ENCODE data around the gene NLGN3.

DNA sequence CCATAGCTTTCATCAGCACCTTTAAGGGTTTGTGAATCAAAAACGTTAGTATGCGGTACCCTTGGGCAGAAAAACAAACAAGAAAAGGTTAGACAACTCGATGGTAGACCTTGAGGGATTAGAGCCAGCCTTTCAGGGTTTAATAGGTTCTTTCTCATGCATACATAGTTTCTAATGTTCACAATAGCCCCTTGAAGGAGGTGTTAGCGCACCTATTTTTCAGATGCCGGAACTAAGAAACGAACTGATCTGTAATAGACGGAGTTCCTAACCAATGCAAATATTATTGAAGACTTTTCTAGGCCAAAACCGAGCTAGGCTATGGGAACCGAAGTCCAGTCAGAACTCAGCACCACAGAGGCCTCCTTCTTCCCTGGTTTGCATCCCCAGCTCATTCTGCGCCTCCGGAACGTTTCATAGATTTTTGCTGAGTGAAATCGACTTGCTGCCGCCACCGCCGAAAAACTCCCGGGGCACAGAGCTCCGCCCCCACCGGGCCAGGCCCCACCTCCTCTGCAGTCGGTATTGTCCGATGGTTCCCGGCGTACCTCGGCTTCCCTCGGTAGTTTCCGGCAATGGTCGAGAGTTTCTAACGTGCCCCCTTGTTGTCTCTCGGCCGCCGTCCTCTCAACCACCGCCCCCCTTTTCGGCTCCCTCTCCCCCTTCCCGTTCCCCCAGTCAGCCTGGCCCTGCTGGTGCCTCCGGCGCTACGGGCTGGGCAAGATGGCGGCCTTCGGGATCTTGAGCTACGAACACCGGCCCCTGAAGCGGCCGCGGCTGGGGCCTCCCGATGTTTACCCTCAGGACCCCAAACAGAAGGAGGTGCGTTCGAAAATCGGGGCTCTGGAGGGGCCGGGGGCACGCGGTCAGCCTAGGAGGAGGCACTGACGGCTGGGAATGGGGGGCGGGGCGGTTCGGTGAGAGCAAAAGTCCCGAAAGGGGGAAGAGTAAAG, 26.3 kb upstream of the NLGN3 start, which contains the start of gene MED12:
- TF ChIP-seq, protein P1, sequence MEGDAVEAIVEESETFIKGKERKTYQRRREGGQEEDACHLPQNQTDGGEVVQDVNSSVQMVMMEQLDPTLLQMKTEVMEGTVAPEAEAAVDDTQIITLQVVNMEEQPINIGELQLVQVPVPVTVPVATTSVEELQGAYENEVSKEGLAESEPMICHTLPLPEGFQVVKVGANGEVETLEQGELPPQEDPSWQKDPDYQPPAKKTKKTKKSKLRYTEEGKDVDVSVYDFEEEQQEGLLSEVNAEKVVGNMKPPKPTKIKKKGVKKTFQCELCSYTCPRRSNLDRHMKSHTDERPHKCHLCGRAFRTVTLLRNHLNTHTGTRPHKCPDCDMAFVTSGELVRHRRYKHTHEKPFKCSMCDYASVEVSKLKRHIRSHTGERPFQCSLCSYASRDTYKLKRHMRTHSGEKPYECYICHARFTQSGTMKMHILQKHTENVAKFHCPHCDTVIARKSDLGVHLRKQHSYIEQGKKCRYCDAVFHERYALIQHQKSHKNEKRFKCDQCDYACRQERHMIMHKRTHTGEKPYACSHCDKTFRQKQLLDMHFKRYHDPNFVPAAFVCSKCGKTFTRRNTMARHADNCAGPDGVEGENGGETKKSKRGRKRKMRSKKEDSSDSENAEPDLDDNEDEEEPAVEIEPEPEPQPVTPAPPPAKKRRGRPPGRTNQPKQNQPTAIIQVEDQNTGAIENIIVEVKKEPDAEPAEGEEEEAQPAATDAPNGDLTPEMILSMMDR (IDR thresholded peaks at IDR 0.05), result no peak
- TF ChIP-seq, protein P2, sequence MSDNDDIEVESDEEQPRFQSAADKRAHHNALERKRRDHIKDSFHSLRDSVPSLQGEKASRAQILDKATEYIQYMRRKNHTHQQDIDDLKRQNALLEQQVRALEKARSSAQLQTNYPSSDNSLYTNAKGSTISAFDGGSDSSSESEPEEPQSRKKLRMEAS (IDR thresholded peaks at IDR 0.05), result 0 out of 2 replicates have a peak, but pooled peaks have one; percentile 23
- TF ChIP-seq SREBF2 (IDR thresholded peaks at IDR 0.05) (no peak), TFCP2L1 (CRISPR knock-in tag; IDR thresholded peaks at IDR 0.05) (no peak), MAFK (IDR thresholded peaks at IDR 0.05; ENCODE audit: partially characterized antibody) (no peak), POLR2A (IDR thresholded peaks at IDR 0.05; ENCODE audit: low read length) (peak; percentile 61), RAD21 (conservative IDR thresholded peaks at IDR 0.05 in 1 of 2, IDR thresholded peaks at IDR 0.05 in 1 of 2) (no peak), RCOR1 (IDR thresholded peaks at IDR 0.05; ENCODE audit: low read depth, low read length) (no peak), BHLHE40 (IDR thresholded peaks at IDR 0.05; ENCODE audit: low read depth, low read length) (no peak)
- TF ChIP-seq, protein P3, sequence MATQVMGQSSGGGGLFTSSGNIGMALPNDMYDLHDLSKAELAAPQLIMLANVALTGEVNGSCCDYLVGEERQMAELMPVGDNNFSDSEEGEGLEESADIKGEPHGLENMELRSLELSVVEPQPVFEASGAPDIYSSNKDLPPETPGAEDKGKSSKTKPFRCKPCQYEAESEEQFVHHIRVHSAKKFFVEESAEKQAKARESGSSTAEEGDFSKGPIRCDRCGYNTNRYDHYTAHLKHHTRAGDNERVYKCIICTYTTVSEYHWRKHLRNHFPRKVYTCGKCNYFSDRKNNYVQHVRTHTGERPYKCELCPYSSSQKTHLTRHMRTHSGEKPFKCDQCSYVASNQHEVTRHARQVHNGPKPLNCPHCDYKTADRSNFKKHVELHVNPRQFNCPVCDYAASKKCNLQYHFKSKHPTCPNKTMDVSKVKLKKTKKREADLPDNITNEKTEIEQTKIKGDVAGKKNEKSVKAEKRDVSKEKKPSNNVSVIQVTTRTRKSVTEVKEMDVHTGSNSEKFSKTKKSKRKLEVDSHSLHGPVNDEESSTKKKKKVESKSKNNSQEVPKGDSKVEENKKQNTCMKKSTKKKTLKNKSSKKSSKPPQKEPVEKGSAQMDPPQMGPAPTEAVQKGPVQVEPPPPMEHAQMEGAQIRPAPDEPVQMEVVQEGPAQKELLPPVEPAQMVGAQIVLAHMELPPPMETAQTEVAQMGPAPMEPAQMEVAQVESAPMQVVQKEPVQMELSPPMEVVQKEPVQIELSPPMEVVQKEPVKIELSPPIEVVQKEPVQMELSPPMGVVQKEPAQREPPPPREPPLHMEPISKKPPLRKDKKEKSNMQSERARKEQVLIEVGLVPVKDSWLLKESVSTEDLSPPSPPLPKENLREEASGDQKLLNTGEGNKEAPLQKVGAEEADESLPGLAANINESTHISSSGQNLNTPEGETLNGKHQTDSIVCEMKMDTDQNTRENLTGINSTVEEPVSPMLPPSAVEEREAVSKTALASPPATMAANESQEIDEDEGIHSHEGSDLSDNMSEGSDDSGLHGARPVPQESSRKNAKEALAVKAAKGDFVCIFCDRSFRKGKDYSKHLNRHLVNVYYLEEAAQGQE (IDR thresholded peaks at IDR 0.05), result no peak
